GM06990 (cell line): ENCODE data around the gene MAP3K21.

Experiments used
- DNase-seq: peaks from one replicate; pipeline ENCODE4 v3.0.0-alpha.2; 2011; ENCODE audit not compliant: insufficient read length; ENCODE audit errors: extremely low read depth
- H3K27me3 ChIP-seq: replicated peaks from 2 replicates; pipeline ENCODE4 v1.6.0; 2011; ENCODE audit warnings: low read length; ENCODE audit not compliant: control insufficient read depth, insufficient read depth
- H3K36me3 ChIP-seq: 2 replicates; pipeline ENCODE4 v1.5.1; 2011; ENCODE audit warnings: low read length; ENCODE audit not compliant: control insufficient read depth, insufficient read depth
- H3K4me3 ChIP-seq: replicated peaks from 2 replicates; pipeline ENCODE4 v1.5.1; 2011; ENCODE audit warnings: low read depth, mild to moderate bottlenecking, control low read depth, low read length
- TF ChIP-seq, protein P1 (sequence below): IDR thresholded peaks from 2 replicates; pipeline ENCODE4 v1.5.1; 2011; ENCODE audit warnings: low read length, control low read depth, mild to moderate bottlenecking, inconsistent platforms; ENCODE audit not compliant: insufficient read depth, poor library complexity, severe bottlenecking

The MAP3K21 gene

DNA sequence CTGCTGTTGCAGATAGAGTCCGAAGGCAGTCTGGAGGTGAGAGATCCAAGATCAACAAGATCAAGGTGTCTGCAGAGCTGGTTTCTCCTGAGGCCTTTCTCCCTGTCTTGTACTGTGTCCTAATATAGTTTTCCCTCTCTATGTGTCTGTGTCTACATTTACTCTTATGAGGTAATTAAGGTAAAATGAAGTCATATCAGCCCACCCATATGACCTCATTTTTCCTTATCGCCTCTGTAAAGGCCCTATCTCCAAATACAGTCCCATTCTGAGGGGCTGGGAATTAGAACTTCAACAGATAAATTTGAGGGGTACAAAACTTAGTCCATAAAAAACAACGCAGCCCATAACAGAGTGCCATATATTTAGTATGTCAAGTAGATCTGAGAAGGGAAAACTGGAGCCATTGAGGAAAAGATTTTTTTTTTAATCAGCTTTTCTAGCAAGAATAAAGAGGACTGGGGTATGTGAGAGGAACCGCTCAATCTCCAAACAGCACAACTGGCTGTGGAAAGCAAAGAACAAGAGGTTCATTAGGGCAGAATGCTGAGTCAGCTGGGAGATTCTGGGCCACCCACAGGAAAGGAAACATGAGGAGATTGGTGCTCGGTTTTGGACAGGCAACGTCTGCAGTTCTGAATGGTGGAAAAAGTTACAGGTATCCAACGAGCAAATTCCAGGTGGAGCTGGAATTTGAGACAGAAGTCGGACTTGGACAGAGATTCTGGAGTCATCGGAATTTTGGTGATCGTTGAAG is 65.7 kb downstream of the MAP3K21 start:
- no peaks in the 10 kb centered on the region for H3K36me3 ChIP-seq
- no peak overlapping the region for H3K4me3 ChIP-seq
- no peaks in the 10 kb centered on the region for H3K27me3 ChIP-seq
- TF ChIP-seq, protein P1, sequence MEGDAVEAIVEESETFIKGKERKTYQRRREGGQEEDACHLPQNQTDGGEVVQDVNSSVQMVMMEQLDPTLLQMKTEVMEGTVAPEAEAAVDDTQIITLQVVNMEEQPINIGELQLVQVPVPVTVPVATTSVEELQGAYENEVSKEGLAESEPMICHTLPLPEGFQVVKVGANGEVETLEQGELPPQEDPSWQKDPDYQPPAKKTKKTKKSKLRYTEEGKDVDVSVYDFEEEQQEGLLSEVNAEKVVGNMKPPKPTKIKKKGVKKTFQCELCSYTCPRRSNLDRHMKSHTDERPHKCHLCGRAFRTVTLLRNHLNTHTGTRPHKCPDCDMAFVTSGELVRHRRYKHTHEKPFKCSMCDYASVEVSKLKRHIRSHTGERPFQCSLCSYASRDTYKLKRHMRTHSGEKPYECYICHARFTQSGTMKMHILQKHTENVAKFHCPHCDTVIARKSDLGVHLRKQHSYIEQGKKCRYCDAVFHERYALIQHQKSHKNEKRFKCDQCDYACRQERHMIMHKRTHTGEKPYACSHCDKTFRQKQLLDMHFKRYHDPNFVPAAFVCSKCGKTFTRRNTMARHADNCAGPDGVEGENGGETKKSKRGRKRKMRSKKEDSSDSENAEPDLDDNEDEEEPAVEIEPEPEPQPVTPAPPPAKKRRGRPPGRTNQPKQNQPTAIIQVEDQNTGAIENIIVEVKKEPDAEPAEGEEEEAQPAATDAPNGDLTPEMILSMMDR: no peak
- DNase-seq: no peak

- DNase-seq: no peak
- Histone ChIP-seq H3K36me3 (no peaks in the 10 kb centered on the region), H3K4me3 (no peak overlapping the region), H3K27me3 (no peaks in the 10 kb centered on the region)
- TF ChIP-seq, protein P1: no peak
Measured at GRCh38 chr1:233393926-233394680, 66.6 kb downstream of the MAP3K21 start.

DNA sequence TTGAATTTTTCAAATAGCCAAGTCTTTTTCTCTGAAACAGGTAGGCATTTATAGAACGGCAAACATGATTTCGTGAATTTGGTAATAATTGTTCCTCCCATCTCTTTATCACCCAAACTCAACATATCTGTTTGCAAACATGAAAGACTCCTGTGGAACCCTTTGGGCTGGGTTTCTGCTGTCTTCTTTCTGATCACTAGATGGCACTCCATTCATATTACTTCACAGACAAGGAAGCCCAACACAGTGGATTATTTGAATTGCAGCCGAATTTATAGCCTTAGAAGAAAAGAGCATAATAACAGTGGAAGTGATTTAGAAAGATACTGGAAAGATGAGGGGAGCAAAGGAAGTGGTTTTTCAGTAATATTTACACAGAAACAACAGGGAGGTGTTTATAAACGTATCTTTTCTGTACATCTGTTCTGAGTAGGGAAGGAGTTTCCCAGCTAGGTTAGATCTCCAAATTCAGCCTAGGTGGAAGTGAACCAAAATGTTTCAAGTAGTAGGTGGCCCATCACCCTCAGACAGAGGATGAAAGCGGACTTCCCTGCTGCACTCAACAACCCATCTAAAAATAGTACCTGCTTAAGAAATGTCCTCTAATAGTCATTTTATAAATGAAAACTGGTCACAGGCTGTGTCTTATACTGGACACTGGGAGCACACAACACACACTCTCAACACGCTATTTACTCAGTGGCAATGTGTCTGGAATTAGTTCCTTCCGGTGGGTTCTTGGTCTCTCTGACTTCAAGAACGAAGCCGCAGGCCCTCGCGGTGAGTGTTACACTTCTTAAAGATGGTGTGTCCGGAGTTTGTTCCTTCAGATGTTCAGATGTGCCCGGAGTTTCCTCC is 67.6 kb downstream of the MAP3K21 start:
- no peak overlapping the region for H3K4me3 ChIP-seq
- TF ChIP-seq, protein P1: peak; percentile 79
- peak; percentile 11 for DNase-seq
- no peaks in the 10 kb centered on the region for H3K36me3 ChIP-seq
- H3K27me3 ChIP-seq: no peaks in the 10 kb centered on the region

GRCh38 chr1:233395863-233396646 is 68.5 kb downstream of the MAP3K21 start:
- H3K27me3 ChIP-seq: no peaks in the 10 kb centered on the region
- no peak for DNase-seq
- no peak overlapping the region for H3K4me3 ChIP-seq
- no peaks in the 10 kb centered on the region for H3K36me3 ChIP-seq
- TF ChIP-seq, protein P1: no peak

- Histone ChIP-seq H3K36me3 (no peaks in the 10 kb centered on the region), H3K4me3 (no peak overlapping the region), H3K27me3 (no peaks in the 10 kb centered on the region)
- TF ChIP-seq, protein P1: no peak
- DNase-seq: no peak
Measured at GRCh38 chr1:233406339-233406960, 78.9 kb downstream of the MAP3K21 start.
